PC-3 (cell line): ENCODE measurements around the gene RASSF4. TPM values are rescaled to one million over a fixed set of nuclear protein-coding genes. Genes with fewer than 3 reads are reported as not detected.

Source experiments
- ATAC-seq: fragments of 200-7000 bp; cut with Tn5 transposase; 2 replicates; pipeline ENCODE4 v1.9.1; 2020; ENCODE audit warnings: mild to moderate bottlenecking, moderate library complexity
- BruUV-seq: library from RNA; stranded (reverse); fragments of 400-500 nt; replicated peaks from 2 replicates; lab custom pipeline; 2021; lab: Mats Ljungman, UMichigan
- CTCF ChIA-PET: fragments of 300-600 bp; sonication (Branson Sonifier 250); formaldehyde crosslinking; loops from one replicate; lab custom pipeline; 2022; ENCODE audit warnings: antibody characterized with exemption; lab: Charles Lee
- POLR2A ChIA-PET: fragments of 300-600 bp; sonication (Branson Sonifier 250); formaldehyde crosslinking; loops from one replicate; lab custom pipeline; 2022; ENCODE audit warnings: antibody characterized with exemption; ENCODE audit not compliant: unreplicated experiment; lab: Charles Lee
- DNase-seq: peaks from one replicate; pipeline ENCODE4 v3.0.0-alpha.2; 2015
- H2AFZ ChIP-seq: fragments of 300-600 bp; sonication (generic); 2 replicates; pipeline ENCODE4 v1.6.0; 2016; ENCODE audit warnings: antibody characterized with exemption, low read length
- H3F3A ChIP-seq: fragments of 300-600 bp; sonication (generic); one replicate; pipeline ENCODE4 v1.6.0; 2017; ENCODE audit warnings: antibody characterized with exemption, low read length, control low read depth, mild to moderate bottlenecking; ENCODE audit not compliant: unreplicated experiment
- H3K27ac ChIP-seq: fragments of 300-600 bp; sonication (generic); 2 replicates; pipeline ENCODE4 v1.5.1; 2016; ENCODE audit warnings: mild to moderate bottlenecking, low read length
- H3K27me3 ChIP-seq: fragments of 300-600 bp; sonication (generic); 2 replicates; pipeline ENCODE4 v1.6.1; 2016; ENCODE audit warnings: low read length, mixed read lengths
- H3K36me3 ChIP-seq: fragments of 300-600 bp; sonication (generic); 2 replicates; pipeline ENCODE4 v1.6.1; 2016; ENCODE audit warnings: low read depth, mixed run types, low read length, mixed read lengths
- H3K4me1 ChIP-seq: fragments of 300-600 bp; sonication (generic); 2 replicates; pipeline ENCODE4 v1.5.1; 2016; ENCODE audit warnings: low read length; ENCODE audit not compliant: insufficient read depth
- H3K4me2 ChIP-seq: fragments of 300-600 bp; sonication (generic); 2 replicates; pipeline ENCODE4 v1.6.0; 2016; ENCODE audit warnings: low read length
- H3K4me3 ChIP-seq: fragments of 300-600 bp; sonication (generic); 2 replicates; pipeline ENCODE4 v1.5.1; 2016; ENCODE audit warnings: mild to moderate bottlenecking, low read length, mixed read lengths
- H3K79me2 ChIP-seq: fragments of 300-600 bp; sonication (generic); 2 replicates; pipeline ENCODE4 v1.6.1; 2017; ENCODE audit warnings: low read length, mixed read lengths
- H3K9ac ChIP-seq: fragments of 300-600 bp; sonication (generic); 2 replicates; pipeline ENCODE4 v1.6.0; 2016; ENCODE audit warnings: mild to moderate bottlenecking, low read length
- H3K9me2 ChIP-seq: fragments of 300-600 bp; sonication (generic); replicated peaks from 2 replicates; pipeline ENCODE4 v1.6.1; 2016; ENCODE audit warnings: mixed run types, low read length, mixed read lengths
- H3K9me3 ChIP-seq: fragments of 300-600 bp; sonication (generic); 2 replicates; pipeline ENCODE4 v1.6.1; 2016; ENCODE audit warnings: low read length, mixed read lengths
- H4K20me1 ChIP-seq: fragments of 300-600 bp; sonication (generic); 2 replicates; pipeline ENCODE4 v1.6.1; 2016; ENCODE audit warnings: low read length, mixed read lengths
- EZH2 ChIP-seq: fragments of 300-600 bp; sonication (generic); IDR thresholded peaks from one replicate; pipeline ENCODE4 v1.6.1; 2017; ENCODE audit warnings: antibody characterized with exemption, mild to moderate bottlenecking, low read length; ENCODE audit not compliant: unreplicated experiment
- EZH2phosphoT487 ChIP-seq: fragments of 300-600 bp; sonication (generic); IDR thresholded peaks from 2 replicates; pipeline ENCODE4 v1.6.1; 2018; ENCODE audit warnings: mild to moderate bottlenecking, antibody characterized with exemption, low read length, borderline replicate concordance
- intact Hi-C: fragments of 100-400 bp; cut with micrococcal nuclease; formaldehyde crosslinking; loops from 2 replicates; pipeline ENCODE4 v1.9.0; 2023
- total RNA-seq: library from RNA; depleted of rRNA; stranded (reverse); fragments of >200 nt; gene quantifications from 2 replicates; pipeline ENCODE4 v1.2.3, GENCODE V29; 2014
- TF ChIP-seq, protein P1 (sequence below): fragments of 300-600 bp; sonication (generic); conservative IDR thresholded peaks from 2 replicates; pipeline ENCODE4 v1.5.1; 2017; ENCODE audit warnings: antibody characterized with exemption, low read depth, mild to moderate bottlenecking, low read length

RASSF4 gene
- total RNA-seq, 1 experiment from 2014 or later = 8.7 TPM

GRCh38 chr10:44971434-44971833 lies 11.8 kb downstream of the RASSF4 start:
- Histone ChIP-seq H3K27ac (no peak overlapping the region), H3K9me2 (no peaks in the 10 kb centered on the region), H3K9me3 (no peaks in the 10 kb centered on the region), H2AFZ (no peak overlapping the region), H3K4me2 (no peak overlapping the region), H4K20me1 (no peaks in the 10 kb centered on the region), H3K36me3 (no peaks in the 10 kb centered on the region), H3K79me2 (no peaks in the 10 kb centered on the region), H3F3A (no peaks in the 10 kb centered on the region), H3K27me3 (no peaks in the 10 kb centered on the region), H3K4me1 (peaks cover 23% of the 10 kb centered on the region), H3K9ac (no peak overlapping the region), H3K4me3 (no peak overlapping the region)
- no peak for DNase-seq
- ATAC-seq = no peak
- ChIA-PET CTCF (no interaction called here), POLR2A (no interaction called here)
- TF ChIP-seq EZH2 = no peak
- TF ChIP-seq, protein P1, sequence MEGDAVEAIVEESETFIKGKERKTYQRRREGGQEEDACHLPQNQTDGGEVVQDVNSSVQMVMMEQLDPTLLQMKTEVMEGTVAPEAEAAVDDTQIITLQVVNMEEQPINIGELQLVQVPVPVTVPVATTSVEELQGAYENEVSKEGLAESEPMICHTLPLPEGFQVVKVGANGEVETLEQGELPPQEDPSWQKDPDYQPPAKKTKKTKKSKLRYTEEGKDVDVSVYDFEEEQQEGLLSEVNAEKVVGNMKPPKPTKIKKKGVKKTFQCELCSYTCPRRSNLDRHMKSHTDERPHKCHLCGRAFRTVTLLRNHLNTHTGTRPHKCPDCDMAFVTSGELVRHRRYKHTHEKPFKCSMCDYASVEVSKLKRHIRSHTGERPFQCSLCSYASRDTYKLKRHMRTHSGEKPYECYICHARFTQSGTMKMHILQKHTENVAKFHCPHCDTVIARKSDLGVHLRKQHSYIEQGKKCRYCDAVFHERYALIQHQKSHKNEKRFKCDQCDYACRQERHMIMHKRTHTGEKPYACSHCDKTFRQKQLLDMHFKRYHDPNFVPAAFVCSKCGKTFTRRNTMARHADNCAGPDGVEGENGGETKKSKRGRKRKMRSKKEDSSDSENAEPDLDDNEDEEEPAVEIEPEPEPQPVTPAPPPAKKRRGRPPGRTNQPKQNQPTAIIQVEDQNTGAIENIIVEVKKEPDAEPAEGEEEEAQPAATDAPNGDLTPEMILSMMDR = no peak
- no peak for TF ChIP-seq EZH2phosphoT487
- no TSS peak for BruUV-seq
- intact Hi-C loops = no loop called here

- no peaks in the 10 kb centered on the region for H3K27me3 ChIP-seq
- TF ChIP-seq, protein P1 = no peak
- TF ChIP-seq EZH2 = no peak
- TF ChIP-seq EZH2phosphoT487 = no peak
- 0 out of 2 replicates have a peak, but pooled peaks cover 7% of the 10 kb centered on the region for H3K79me2 ChIP-seq
- no peaks in the 10 kb centered on the region for H3K36me3 ChIP-seq
- H3K4me3 ChIP-seq = no peak overlapping the region
- ChIA-PET CTCF (interaction anchor here (0.6 kb wide), 1 partner anchor 103 kb away, joined by 4 read pairs; no protein-coding TSS in a partner anchor), POLR2A (no interaction called here)
- H3K9me2 ChIP-seq = no peaks in the 10 kb centered on the region
- no peaks in the 10 kb centered on the region for H4K20me1 ChIP-seq
- no peak overlapping the region for H3K9ac ChIP-seq
- no peaks in the 10 kb centered on the region for H3K9me3 ChIP-seq
- DNase-seq (no peak), ATAC-seq (no peak)
- H3K4me1 ChIP-seq = peaks cover 24% of the 10 kb centered on the region
- H3F3A ChIP-seq = no peaks in the 10 kb centered on the region
- BruUV-seq = no TSS peak
- no peak overlapping the region for H2AFZ ChIP-seq
- no peak overlapping the region for H3K27ac ChIP-seq
- intact Hi-C loops = no loop called here
- no peak overlapping the region for H3K4me2 ChIP-seq
These were observed 12.5 kb downstream of the RASSF4 start for GRCh38 chr10:44971935-44972757.

- TF ChIP-seq EZH2 = no peak
- no peak overlapping the region for H3K9ac ChIP-seq
- H3F3A ChIP-seq = no peaks in the 10 kb centered on the region
- H3K4me3 ChIP-seq = no peak overlapping the region
- no peaks in the 10 kb centered on the region for H3K9me3 ChIP-seq
- 0 out of 2 replicates have a peak, but pooled peaks cover 14% of the 10 kb centered on the region for H3K79me2 ChIP-seq
- no peaks in the 10 kb centered on the region for H3K36me3 ChIP-seq
- ChIA-PET CTCF (interaction anchor here (0.6 kb wide), 1 partner anchor 104 kb away, joined by 4 read pairs; no protein-coding TSS in a partner anchor), POLR2A (no interaction called here)
- ATAC-seq (no peak), DNase-seq (no peak)
- BruUV-seq = no TSS peak
- no peaks in the 10 kb centered on the region for H4K20me1 ChIP-seq
- H3K4me2 ChIP-seq = no peak overlapping the region
- H2AFZ ChIP-seq = no peak overlapping the region
- H3K27ac ChIP-seq = no peak overlapping the region
- peaks cover 27% of the 10 kb centered on the region for H3K4me1 ChIP-seq
- H3K9me2 ChIP-seq = no peaks in the 10 kb centered on the region
- H3K27me3 ChIP-seq = no peaks in the 10 kb centered on the region
- intact Hi-C loops = no loop called here
These were observed 13.3 kb downstream of the RASSF4 start for GRCh38 chr10:44972874-44973306.
